GM12801 (cell line): ENCODE measurements around the gene CYP26C1.

Experiments
- CTCF ChIP-seq: IDR thresholded peaks from one replicate; pipeline ENCODE4 v1.5.1; 2011; ENCODE audit warnings: control low read depth; ENCODE audit not compliant: insufficient read length; ENCODE audit errors: extremely low read depth

Gene CYP26C1

DNA sequence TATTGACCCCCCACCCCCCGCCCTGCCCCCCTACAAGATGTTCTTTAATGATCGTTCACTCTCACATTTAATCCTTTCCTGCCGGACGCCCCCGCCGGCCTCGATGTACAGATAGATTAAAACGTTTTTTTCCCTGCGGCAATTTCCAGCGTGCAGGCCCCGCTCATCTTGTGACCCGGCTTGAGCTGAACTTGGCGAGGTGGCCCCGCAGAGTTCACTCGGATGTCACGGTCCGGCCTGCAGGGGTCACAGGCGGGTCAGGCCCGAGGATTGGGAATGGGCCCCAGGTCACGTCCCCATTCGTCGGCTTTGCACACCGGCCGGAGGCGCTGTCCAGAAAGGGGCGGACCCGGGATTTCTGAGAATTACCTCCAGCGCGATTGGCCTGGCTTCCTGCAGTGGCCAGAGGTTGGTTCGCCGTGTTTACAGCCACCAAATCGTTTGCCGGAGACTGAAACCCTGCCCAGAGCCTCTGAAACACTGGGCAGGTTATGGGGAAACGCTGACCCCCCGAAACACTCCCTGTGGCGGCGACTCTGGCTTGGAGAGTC lies 11.2 kb downstream of the CYP26C1 start:
- no peak for TF ChIP-seq CTCF

DNA sequence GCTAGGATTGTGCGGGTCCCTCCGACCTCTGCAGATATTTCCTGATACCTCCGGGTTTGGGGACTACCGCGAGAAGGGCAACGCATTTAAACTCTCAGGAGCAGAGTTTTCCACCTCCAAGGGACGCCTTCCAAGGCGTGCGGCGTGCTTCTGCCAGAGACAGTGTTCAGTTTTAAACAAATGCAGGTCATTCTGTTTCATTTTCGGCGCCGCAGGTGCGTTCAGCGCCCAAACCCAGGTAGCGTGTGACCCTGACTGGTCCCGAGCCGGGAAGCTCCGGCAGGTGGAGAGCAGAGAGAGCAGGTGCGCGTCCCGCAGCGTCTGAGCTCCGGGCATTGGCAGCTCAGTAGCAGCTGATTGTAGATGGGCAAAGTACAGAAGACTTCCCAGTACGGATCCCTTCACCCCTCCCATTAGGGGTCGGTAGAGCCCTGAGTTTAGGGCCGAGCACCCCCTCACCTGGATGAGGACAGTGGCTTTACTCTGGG lies 11.7 kb downstream of the CYP26C1 start:
- TF ChIP-seq CTCF, result no peak

GRCh38 chr10:93072713-93073538 lies 12.3 kb downstream of the CYP26C1 start:
- no peak for TF ChIP-seq CTCF

DNA sequence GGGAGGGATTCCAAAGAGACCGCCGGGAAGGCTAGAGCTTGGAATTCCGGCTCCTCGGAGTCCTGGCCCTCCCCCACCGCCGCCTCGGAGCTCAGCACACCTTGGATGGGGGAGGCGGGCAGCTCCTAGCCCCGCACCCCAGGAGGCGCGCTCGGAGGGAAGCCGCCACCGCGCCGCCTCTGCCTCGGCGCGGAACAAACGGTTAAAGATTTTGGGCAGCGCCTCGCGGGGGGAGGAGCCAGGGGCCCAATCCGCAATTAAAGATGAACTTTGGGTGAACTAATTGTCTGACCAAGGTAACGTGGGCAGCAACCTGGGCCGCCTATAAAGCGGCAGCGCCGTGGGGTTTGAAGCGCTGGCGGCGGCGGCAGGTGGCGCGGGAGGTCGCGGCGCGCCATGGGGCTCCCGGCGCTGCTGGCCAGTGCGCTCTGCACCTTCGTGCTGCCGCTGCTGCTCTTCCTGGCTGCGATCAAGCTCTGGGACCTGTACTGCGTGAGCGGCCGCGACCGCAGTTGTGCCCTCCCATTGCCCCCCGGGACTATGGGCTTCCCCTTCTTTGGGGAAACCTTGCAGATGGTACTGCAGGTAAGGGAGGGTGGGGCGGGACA lies 13.0 kb downstream of the CYP26C1 start, which contains the start of gene CYP26A1:
CYP26A1 (plus strand) TSS at position 355 of the 608 bp plus-strand sequence; CDS start at position 397, 42 bp downstream.
- no peak for TF ChIP-seq CTCF

DNA sequence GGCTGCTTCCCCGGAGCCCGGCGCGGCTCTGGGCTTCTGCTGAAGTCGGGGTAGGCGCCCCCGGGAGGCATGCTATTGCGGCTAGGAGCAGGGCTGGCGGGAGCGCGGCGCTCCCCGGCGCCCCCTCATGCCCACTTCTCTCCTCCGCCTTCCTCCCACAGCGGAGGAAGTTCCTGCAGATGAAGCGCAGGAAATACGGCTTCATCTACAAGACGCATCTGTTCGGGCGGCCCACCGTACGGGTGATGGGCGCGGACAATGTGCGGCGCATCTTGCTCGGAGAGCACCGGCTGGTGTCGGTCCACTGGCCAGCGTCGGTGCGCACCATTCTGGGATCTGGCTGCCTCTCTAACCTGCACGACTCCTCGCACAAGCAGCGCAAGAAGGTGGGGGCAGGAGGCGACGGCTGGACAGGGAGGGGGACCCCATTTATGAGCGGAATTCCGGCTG lies 13.6 kb downstream of the CYP26C1 start:
- no peak for TF ChIP-seq CTCF

DNA sequence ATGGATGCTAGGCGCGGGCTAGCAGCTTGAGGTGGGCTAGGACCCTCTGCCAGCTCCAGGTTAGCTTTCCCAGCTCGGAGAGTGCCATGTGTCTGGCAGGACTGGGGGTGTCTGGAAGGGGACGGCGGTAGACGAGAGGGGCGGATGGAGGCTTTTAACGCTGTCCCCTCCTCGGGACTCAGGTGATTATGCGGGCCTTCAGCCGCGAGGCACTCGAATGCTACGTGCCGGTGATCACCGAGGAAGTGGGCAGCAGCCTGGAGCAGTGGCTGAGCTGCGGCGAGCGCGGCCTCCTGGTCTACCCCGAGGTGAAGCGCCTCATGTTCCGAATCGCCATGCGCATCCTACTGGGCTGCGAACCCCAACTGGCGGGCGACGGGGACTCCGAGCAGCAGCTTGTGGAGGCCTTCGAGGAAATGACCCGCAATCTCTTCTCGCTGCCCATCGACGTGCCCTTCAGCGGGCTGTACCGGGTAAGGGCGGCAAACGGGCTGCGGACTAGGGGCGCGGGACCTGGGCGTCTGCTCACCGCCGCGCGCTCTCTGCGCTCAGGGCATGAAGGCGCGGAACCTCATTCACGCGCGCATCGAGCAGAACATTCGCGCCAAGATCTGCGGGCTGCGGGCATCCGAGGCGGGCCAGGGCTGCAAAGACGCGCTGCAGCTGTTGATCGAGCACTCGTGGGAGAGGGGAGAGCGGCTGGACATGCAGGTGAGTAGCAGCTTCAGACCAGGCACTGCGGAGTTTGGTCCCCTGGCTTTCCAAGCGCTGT lies 14.2 kb downstream of the CYP26C1 start:
- no peak for TF ChIP-seq CTCF
